Myocyte (in vitro differentiated cells): ENCODE measurements around the gene HBZ. TPM values are rescaled to one million over a fixed set of nuclear protein-coding genes. Genes with fewer than 3 reads are reported as not detected.
"Not testable (repeated sequence)": the region's sequence is repeated elsewhere in the genome, so short reads cannot be mapped to it uniquely, and the experiment has no call there.

ENCODE experiments used
- DNase-seq: peaks from one replicate; pipeline ENCODE4 v3.0.0-alpha.2; 2012; ENCODE audit warnings: low read depth
- total RNA-seq: library from RNA; depleted of rRNA; stranded (reverse); fragments of >200 nt; gene quantifications from 2 replicates; pipeline ENCODE4 v1.2.3, GENCODE V29; 2014

Gene HBZ
- total RNA-seq, 1 donor from 2014 or later, result not detected

DNA sequence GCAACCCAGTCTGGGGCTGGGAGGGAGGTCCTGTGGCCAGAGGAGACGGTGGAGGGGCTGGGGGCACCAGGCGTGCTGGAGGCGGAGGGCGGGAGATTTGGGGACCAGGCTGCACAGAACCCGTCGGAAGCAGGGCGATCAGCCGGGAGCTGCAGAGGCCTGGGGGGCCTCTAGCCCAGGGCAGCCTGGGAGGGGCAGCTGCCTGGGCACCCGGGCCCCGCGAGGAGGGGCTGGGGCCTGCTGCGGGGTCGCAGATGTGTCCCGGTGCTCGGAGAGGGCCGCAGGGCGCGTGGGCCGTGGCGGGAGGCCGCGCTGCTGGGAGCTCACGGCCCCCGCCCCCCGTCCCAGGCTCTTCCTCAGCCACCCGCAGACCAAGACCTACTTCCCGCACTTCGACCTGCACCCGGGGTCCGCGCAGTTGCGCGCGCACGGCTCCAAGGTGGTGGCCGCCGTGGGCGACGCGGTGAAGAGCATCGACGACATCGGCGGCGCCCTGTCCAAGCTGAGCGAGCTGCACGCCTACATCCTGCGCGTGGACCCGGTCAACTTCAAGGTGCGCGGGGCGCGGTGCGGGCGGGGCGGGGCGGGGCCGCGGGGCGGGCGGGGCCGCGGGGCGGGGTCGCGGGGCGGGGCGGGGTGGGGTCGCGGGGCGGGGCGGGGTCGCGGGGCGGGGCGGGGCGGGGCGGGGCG is 11.8 kb downstream of the HBZ start:
- DNase-seq, result not testable (repeated sequence)

DNA sequence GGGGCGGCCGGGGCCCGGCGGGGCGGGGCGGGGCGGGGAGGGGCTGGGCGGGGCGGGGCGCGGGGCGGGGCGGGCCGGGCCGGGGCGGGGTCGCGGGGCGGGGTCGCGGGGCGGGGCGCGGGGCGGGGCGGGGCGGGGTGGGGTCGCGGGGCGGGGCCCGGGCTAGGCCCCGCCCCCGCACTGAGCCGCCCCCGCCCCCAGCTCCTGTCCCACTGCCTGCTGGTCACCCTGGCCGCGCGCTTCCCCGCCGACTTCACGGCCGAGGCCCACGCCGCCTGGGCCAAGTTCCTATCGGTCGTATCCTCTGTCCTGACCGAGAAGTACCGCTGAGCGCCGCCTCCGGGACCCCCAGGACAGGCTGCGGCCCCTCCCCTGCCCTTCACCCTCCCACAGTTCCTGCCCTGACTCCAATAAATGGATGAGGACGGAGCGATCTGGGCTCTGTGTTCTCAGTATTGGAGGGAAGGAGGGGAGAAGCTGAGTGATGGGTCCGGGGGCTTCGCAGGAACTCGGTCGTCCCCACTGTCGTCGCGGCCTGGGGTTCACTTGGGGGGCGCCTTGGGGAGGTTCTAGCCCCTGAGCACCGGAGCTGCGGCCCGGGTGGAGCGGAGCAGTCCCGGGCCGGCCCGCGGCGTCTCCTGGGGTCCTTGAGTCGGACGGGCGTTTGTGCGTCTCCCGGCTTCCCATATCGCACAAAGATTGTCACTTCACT is 12.5 kb downstream of the HBZ start:
- no peak for DNase-seq

GRCh38 chr16:165539-166374 is 13.3 kb downstream of the HBZ start, which contains the start of gene HBM:
HBM (plus strand) TSS chr16:165978; CDS start chr16:165998, 20 bp downstream.
- no peak for DNase-seq

- no peak for DNase-seq
Observed at GRCh38 chr16:166375-167121, 14.1 kb downstream of the HBZ start.

GRCh38 chr16:167122-167690 is 14.8 kb downstream of the HBZ start:
- DNase-seq, result no peak

GRCh38 chr16:168424-168823 is 16.0 kb downstream of the HBZ start:
- DNase-seq, result no peak

GRCh38 chr16:169014-169413 is 16.6 kb downstream of the HBZ start:
- DNase-seq, result no peak

- peak; percentile 28 for DNase-seq
Observed at GRCh38 chr16:170088-170507, 17.7 kb downstream of the HBZ start.

GRCh38 chr16:170788-171187 is 18.3 kb downstream of the HBZ start:
- no peak for DNase-seq

DNA sequence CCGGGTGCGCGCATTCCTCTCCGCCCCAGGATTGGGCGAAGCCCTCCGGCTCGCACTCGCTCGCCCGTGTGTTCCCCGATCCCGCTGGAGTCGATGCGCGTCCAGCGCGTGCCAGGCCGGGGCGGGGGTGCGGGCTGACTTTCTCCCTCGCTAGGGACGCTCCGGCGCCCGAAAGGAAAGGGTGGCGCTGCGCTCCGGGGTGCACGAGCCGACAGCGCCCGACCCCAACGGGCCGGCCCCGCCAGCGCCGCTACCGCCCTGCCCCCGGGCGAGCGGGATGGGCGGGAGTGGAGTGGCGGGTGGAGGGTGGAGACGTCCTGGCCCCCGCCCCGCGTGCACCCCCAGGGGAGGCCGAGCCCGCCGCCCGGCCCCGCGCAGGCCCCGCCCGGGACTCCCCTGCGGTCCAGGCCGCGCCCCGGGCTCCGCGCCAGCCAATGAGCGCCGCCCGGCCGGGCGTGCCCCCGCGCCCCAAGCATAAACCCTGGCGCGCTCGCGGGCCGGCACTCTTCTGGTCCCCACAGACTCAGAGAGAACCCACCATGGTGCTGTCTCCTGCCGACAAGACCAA is 20.0 kb downstream of the HBZ start, which contains the start of gene HBA2:
Gene HBA2, plus strand, starts transcription at position 503 of the 568 bp plus-strand sequence. Its CDS starts 37 bp downstream, at position 540.
- not testable (repeated sequence) for DNase-seq

- DNase-seq, result not testable (repeated sequence)
Observed at GRCh38 chr16:173211-173854, 20.9 kb downstream of the HBZ start.

GRCh38 chr16:173928-174769 is 21.7 kb downstream of the HBZ start:
- peak; percentile 23 for DNase-seq

GRCh38 chr16:175011-175949 is 22.8 kb downstream of the HBZ start:
- no peak for DNase-seq

DNA sequence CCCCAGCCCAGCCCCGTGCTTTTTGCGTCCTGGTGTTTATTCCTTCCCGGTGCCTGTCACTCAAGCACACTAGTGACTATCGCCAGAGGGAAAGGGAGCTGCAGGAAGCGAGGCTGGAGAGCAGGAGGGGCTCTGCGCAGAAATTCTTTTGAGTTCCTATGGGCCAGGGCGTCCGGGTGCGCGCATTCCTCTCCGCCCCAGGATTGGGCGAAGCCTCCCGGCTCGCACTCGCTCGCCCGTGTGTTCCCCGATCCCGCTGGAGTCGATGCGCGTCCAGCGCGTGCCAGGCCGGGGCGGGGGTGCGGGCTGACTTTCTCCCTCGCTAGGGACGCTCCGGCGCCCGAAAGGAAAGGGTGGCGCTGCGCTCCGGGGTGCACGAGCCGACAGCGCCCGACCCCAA is 23.6 kb downstream of the HBZ start:
- DNase-seq, result not testable (repeated sequence)

DNA sequence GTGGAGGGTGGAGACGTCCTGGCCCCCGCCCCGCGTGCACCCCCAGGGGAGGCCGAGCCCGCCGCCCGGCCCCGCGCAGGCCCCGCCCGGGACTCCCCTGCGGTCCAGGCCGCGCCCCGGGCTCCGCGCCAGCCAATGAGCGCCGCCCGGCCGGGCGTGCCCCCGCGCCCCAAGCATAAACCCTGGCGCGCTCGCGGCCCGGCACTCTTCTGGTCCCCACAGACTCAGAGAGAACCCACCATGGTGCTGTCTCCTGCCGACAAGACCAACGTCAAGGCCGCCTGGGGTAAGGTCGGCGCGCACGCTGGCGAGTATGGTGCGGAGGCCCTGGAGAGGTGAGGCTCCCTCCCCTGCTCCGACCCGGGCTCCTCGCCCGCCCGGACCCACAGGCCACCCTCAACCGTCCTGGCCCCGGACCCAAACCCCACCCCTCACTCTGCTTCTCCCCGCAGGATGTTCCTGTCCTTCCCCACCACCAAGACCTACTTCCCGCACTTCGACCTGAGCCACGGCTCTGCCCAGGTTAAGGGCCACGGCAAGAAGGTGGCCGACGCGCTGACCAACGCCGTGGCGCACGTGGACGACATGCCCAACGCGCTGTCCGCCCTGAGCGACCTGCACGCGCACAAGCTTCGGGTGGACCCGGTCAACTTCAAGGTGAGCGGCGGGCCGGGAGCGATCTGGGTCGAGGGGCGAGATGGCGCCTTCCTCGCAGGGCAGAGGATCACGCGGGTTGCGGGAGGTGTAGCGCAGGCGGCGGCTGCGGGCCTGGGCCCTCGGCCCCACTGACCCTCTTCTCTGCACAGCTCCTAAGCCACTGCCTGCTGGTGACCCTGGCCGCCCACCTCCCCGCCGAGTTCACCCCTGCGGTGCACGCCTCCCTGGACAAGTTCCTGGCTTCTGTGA is 24.3 kb downstream of the HBZ start, which contains the start of gene HBA1:
Gene HBA1, plus strand, starts transcription at position 204 of the 906 bp plus-strand sequence. Its CDS starts 37 bp downstream, at position 241.
- not testable (repeated sequence) for DNase-seq

DNA sequence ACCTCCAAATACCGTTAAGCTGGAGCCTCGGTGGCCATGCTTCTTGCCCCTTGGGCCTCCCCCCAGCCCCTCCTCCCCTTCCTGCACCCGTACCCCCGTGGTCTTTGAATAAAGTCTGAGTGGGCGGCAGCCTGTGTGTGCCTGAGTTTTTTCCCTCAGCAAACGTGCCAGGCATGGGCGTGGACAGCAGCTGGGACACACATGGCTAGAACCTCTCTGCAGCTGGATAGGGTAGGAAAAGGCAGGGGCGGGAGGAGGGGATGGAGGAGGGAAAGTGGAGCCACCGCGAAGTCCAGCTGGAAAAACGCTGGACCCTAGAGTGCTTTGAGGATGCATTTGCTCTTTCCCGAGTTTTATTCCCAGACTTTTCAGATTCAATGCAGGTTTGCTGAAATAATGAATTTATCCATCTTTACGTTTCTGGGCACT is 25.0 kb downstream of the HBZ start:
- peak; percentile 20 for DNase-seq
